22Rv1 (cell line): ENCODE data around the gene ARMC9.

Source experiments
- CTCF ChIP-seq: fragments of 450-650 bp; IDR thresholded peaks from 2 replicates; pipeline ENCODE4 v1.5.1; 2017; ENCODE audit warnings: mild to moderate bottlenecking
- ZFX ChIP-seq: fragments of 450-650 bp; IDR thresholded peaks from 2 replicates; pipeline ENCODE4 v1.6.1; 2017; ENCODE audit warnings: antibody characterized with exemption, borderline replicate concordance

DNA sequence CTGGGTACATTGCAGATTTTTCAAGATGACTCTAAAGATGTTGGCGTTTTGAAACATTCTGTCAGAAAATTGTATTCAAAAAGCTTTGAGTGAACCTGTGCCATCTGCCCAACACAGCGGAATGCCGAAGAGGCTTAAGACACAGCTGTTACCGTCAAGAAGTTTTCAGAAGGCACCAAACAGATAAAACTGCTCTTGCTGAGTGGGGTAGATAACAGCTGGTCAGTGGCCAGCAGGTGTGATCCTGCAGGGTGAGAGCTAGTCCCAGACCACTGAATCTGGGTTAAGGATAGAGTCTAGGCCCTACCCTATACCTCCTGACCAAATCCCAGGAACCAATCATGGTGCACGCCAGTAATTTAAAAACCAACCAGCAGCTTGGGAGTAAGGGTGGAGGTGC lies 136.6 kb downstream of the ARMC9 start:
- no peak for TF ChIP-seq ZFX
- no peak for TF ChIP-seq CTCF
